ENCODE data around the gene RIPK1.
"Not testable (repeated sequence)": the region's sequence is repeated elsewhere in the genome, so short reads cannot be mapped to it uniquely, and the experiment has no call there.

The RIPK1 gene

DNA sequence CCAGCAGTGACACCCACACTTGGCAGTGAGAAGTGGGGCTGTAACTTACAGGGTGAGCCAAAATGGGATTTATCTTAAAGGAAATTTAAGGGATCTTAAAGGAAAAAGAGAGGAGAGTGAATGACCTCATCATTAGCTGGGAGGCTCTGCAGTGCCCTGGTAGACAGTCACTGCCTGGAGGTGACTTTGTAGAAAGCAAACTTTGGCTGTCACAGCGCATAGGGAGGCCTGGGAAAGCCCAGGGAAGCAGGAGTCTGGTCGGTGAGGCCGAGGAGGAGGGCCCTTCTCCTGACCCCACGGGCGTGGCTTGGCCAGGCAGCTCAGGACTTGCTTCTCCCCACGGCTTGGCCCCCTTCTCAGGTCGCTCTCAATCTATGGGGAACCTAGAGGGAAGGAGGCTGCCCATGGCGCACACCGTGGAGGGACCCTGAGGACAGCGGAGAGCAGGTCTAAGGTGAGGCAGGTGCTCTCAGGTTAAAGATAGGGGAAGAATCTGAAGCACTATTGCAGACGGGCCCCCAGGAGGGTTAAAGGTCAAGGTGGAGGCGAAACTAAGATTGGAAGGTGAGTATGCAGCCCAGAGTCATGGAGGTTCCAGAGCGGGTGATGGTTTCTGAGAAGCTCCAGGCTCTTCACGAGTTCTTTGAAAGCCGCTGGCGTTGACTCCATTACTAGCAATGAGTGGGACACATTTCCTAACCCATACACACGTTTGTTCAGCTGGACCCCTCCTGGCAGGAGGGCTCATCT is 15.6 kb upstream of the RIPK1 start:
- H3K4me3 ChIP-seq (ENCODE audit: low read depth, low read length): no peak overlapping the region
- TF ChIP-seq, protein P1, sequence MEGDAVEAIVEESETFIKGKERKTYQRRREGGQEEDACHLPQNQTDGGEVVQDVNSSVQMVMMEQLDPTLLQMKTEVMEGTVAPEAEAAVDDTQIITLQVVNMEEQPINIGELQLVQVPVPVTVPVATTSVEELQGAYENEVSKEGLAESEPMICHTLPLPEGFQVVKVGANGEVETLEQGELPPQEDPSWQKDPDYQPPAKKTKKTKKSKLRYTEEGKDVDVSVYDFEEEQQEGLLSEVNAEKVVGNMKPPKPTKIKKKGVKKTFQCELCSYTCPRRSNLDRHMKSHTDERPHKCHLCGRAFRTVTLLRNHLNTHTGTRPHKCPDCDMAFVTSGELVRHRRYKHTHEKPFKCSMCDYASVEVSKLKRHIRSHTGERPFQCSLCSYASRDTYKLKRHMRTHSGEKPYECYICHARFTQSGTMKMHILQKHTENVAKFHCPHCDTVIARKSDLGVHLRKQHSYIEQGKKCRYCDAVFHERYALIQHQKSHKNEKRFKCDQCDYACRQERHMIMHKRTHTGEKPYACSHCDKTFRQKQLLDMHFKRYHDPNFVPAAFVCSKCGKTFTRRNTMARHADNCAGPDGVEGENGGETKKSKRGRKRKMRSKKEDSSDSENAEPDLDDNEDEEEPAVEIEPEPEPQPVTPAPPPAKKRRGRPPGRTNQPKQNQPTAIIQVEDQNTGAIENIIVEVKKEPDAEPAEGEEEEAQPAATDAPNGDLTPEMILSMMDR (IDR thresholded peaks at IDR 0.05; ENCODE audit: borderline replicate concordance, insufficient read depth, low read depth, low read length): no peak

DNA sequence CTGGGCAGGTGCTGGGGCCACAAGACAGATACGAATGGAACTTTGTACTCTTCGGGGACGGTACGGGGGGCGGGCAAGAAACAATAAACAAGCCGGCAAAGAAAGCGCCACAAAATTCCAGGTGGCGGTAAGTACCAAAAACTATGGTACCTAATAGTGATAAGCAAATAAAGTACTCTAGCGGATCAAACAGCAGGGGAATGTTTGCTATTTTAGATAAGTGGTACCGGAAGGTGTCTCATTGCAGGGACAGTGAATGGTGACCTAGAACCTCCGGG is 15.1 kb upstream of the RIPK1 start:
- no peak overlapping the region for H3K4me3 ChIP-seq (ENCODE audit: low read depth, low read length)
- TF ChIP-seq, protein P1 (IDR thresholded peaks at IDR 0.05; ENCODE audit: borderline replicate concordance, insufficient read depth, low read depth, low read length): no peak

DNA sequence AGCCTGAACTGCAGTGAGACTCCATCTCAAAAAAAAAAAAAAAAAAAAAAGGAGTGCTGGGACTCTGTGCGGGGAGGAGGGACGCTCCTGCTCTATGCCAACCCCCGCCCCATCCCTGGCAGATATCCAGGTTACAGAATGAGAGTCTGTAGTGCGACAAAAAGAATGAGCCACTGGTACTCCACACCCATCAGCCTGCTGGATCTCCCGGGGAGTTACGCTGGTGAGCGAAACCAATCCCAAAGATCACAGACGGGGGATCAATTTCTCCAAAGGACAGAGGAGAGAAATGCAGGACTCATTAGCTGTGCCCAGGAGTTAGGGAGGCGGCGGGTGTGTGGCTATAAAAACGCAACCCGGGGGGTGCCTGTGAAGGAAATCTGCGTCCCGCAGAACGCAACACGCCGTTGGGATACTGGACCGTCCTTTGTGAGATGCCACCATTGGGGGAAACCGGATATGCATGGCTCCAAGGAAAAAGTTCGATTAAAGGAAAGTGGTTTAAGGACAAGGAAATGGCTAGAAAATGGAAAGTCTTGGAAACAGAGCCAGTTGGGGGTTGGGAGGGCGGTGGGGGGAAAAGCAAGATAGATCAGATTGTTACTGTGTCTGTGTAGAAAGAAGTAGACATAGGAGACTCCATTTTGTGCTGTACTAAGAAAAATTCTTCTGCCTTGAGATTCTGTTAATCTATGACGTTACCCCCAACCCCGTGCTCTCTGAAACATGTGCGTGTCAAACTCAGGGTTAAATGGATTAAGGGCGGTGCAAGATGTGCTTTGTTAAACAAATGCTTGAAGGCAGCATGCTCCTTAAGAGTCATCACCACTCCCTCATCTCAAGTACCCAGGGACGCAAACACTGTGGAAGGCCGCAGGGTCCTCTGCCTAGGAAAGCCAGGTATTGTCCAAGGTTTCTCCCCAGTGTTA is 13.8 kb upstream of the RIPK1 start:
- not testable (repeated sequence) for H3K4me3 ChIP-seq (ENCODE audit: low read depth, low read length)

DNA sequence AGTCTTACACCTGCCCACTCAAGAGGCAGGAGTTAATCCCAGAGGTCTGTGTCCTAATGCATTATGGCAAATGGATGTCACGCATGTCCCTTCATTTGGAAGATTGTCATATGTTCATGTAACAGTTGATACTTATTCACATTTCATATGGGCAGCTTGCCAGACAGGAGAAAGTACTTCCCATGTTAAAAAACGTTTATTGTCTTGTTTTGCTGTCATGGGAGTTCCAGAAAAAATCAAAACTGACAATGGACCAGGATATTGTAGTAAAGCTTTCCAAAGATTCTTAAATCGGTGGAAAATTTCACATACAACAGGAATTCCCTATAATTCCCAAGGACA is 13.2 kb upstream of the RIPK1 start:
- H3K4me3 ChIP-seq (ENCODE audit: low read depth, low read length): not testable (repeated sequence)

DNA sequence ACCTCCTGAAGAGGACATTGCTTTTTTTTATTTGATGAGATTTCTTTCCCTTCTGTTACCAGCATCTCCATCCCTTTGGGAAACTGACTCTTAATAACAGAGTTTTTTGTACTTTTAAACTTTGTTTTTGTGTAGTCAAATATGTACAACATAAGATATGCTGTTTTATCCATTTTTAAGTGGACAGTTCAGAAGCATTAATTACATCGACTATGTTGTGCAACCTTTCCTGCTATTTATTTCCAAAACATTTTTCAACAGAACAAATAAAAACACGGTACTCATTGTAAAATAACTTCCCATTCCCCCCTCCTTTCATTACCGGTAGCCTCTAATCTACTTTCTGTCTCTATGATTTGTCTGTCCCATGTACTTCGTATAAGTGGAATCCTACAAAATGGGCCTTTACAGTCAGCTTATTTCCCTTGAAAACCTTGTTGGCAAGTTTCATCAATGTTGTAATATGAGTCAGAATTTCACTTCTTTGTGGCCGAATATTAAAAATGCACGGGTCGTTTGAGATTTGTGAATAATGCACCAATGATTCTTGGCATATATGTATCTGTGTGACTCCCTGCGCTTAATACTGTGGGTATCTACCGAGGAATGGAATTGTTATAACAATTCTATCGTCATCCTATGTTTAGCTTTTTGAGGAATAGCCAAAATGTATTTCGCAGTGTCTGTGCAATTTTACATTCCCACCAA is 11.1 kb upstream of the RIPK1 start:
- TF ChIP-seq, protein P1 (IDR thresholded peaks at IDR 0.05; ENCODE audit: borderline replicate concordance, insufficient read depth, low read depth, low read length): no peak
- H3K4me3 ChIP-seq (ENCODE audit: low read depth, low read length): no peak overlapping the region

DNA sequence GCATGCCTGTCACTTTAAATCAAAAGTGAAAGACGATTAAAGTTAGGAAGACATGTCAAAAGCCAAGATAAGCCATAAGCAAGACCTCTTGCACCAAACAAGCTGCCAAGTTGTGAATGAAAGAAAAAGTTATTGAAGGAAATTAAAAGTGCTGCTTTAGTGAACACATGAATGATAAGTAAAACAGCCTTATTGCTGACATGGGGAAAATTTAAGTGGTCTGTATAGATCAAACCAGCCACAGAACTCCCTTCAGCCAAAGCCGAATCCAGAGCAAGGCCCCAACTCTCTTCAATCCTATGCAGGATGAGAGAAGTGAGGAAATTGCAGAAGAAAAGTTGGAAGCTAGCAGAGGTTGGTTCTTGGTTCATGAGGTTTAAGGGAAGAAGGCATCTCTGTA is 9.3 kb upstream of the RIPK1 start:
- no peak overlapping the region for H3K4me3 ChIP-seq (ENCODE audit: low read depth, low read length)
- TF ChIP-seq, protein P1 (IDR thresholded peaks at IDR 0.05; ENCODE audit: borderline replicate concordance, insufficient read depth, low read depth, low read length): no peak

DNA sequence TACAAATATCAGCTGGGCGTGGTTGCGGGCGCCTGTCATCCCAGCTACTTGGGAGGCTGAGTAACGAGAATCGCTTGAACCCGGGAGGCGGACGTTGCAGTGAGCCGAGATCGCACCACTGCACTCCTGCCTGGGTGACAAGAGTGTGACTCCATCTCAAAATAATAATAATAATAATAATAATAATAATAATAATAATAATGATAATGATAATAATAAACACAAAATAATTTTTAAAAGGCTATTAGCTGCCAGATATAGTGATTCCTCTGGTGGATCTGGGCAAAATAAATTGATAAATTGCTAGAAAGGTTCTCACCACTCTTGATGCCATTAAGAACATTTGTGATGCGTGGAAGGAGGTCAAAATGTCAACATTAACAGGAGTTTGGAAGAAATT is 8.2 kb upstream of the RIPK1 start:
- not testable (repeated sequence) for H3K4me3 ChIP-seq (ENCODE audit: low read depth, low read length)

DNA sequence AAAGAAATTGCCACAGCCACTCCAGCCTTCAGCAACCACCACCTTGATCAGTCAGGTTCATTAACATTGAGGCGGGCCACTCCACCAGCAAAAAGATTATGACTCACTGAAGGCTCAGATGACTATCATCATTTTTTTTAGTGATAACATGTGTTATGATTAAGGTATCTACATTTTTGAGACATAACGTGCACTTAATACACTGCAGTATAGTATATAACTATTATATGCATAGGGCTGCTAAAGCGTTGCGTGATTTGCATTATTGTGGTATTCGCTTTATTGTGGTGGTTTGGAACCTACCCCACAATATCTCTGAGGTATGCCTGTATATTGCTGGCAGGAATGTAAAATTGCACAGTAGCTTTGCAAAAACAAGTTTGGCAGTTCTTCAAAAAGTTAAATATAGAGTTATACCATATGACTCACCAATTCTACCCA is 6.8 kb upstream of the RIPK1 start:
- H3K4me3 ChIP-seq (ENCODE audit: low read depth, low read length): no peak overlapping the region
- TF ChIP-seq, protein P1 (IDR thresholded peaks at IDR 0.05; ENCODE audit: borderline replicate concordance, insufficient read depth, low read depth, low read length): no peak

DNA sequence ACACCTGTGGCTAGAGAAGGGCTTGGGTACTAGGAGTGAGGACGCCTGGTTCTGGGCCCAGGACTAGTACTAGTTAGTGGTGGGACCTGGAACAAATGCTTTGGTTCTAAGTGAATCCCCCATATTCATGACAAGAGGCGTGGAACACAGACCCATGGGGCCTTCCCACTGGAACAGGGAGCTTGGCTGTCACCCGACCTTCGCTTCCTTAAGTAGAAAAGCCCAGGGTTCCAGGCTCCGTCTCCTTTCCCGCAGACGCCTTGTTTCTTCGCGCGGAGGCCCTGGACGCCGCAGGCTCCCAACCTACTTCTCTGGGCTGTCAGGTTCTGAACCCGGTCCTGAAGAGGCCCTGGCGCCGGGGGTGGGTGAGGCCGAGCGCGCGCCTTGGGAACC is 5.0 kb upstream of the RIPK1 start:
- H3K4me3 ChIP-seq (ENCODE audit: low read depth, low read length): peak overlapping the region; percentile 36
